GM12873 (cell line): Measurements from ENCODE around the gene MRGPRE.

Experiments
- CTCF ChIP-seq: IDR thresholded peaks from 2 replicates; pipeline ENCODE4 v1.5.1; 2012; ENCODE audit warnings: low read depth, mild to moderate bottlenecking, moderate library complexity, low read length, control low read depth; ENCODE audit not compliant: insufficient read depth; ENCODE audit errors: missing control alignments

Gene MRGPRE

DNA sequence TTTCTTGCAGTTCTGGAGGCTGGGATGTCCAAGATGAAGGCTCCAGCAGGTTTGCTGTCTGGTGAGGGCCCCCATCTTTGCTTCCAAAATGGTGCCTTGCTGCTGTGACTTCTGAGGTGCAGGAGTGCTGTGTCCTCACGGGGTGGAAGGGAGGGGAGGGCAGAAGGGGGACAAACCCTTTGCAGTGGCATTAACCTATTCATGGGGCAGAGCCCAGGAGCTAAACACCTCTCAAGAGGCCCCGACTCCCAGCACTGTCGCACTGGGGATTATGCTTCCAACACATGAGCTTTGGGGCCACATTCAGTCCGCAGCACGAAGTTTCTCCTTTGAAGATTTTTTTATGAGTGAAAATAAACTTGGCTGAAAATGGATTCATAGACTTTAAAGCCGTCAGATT lies 41.6 kb downstream of the MRGPRE start:
- TF ChIP-seq CTCF, result no peak

DNA sequence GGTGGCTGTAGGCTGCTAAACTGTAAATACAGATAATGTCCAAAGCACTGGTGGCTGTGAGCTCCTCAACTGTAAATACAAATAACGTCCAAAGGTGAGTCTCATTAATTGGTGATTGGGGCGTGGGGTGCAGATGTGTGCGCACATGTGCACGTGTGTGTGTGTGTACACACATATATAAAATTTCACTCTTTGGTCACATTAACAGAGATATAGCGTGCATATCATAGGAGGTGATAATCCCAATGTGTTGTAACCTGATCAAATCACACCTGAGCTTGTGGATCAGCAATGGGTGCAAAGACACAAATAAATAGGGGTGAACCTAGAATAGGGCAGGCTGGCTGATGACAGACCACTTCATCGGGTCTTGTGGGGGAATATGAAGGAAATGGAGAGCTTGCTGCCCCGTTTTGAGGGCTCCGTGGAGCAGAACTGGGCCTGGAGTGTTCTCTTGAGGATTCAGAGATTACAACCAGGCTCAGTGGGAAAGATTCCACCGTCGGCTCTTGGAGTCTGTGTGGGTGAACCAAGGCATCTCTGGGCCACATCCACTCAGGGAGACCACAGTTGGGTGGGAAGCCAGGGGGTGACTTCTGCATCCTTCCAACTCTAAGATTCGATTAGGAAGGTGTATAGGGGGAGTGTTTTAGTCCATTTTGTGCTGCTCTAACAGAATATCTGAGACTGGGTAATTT lies 42.2 kb downstream of the MRGPRE start:
- no peak for TF ChIP-seq CTCF

DNA sequence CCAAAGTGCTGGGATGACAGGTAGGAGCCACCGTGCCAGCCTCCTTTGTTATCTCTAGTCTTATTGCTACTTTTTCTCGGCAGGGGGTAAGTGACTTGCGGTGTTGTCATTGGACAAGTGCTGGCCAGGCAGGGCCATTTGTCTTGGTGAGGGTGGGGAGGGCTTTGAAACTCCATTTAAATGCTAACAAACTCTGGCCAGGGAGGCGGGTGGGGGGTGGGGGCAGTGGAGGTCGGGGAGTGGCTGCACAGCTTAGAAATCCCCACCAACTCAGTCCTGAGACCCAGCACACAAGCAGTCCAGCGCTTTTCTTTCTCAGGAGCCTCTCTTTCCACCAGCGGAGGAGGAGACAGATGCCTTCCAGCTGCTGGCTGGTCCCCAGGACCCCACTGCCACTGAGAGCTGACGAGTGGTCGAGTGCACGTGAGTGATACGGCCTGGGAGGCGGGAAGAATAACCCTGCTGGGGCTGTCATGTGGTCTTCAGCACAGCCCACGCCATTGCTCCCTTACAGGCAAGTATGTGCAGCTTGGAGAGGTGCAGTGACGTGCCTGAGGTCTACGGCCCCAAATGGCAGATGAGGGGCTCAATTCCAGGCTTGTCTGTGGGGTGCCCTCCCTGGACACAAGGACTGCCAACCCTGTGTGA lies 42.9 kb downstream of the MRGPRE start:
- TF ChIP-seq CTCF, result no peak

DNA sequence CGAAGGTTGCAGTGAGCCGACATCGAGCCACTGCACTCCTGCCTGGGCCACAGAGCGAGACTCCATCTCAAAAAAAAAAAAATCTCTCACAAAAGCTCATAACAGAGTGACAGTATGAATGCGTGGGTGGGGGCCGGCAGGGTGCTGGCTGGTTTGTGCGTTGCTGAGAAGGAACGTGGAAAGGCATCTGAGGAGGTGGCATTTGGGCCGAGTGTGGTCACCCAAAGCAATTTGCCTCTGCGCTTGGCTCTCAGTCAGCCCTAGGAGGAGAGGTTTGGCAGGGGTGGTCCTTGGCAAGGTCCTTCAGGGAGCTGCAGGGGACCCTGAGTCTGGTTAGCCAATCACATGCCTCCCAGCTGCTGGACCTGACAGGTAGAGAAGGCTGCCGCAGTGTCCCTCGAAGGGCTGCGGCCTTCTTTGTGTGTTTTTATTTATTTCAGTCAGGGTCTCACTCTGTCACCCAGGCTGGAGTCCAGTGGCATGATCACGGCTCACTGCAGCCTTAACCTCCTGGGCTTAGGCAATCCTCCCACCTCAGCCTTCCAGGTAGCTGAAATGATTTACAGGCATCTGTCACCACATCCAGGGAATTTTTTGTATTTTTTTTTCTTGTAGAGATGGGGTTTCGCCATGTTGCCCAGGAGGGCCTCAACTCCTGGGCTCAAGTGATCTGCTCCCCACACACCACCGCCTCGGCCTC lies 43.6 kb downstream of the MRGPRE start:
- no peak for TF ChIP-seq CTCF

- no peak for TF ChIP-seq CTCF
Measured at GRCh38 chr11:3186166-3186953, 45.9 kb downstream of the MRGPRE start.

DNA sequence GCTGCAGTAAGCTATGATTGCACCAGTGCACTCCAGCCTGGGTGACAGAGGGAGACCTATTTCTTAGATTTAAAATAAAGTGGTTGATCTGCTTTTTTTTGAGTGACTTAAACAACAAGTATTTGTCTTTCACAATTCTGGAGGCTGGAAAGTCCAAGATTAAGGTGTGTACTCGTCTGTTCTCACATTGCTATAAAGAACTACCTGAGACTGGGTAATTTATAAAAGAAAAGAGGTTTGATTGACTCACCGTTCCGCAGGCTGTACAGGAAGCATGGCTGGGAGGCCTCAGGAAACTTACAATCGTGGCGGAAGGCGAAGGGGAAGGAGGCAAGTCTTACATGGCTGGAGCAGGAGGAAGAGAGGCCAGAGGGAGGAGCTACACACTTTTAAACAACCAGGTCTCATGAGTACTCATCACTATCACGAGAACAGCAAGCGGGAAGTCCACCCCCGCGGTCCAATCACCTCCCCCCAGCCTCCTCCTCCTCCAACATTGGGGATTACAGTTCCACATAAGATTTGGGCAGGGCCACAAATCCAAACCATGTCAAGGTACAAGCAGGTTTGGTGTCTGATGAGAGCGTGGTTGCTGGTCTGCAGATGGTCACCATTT lies 47.4 kb downstream of the MRGPRE start:
- no peak for TF ChIP-seq CTCF
